Stimulated activated CD8-positive, alpha-beta memory T cell treated with anti-CD3 and anti-CD28 coated beads, Interleukin-15, amount 100 ng/mL, for 4 hours (primary cell): Measurements from ENCODE around the gene AP3M1.
"Not testable (repeated sequence)": the region's sequence is repeated elsewhere in the genome, so short reads cannot be mapped to it uniquely, and the experiment has no call there.

Experiments
- DNase-seq, 2 donors: peaks; one replicate each; pipeline ENCODE4 v3.0.0-alpha.2; 2020; ENCODE audit warnings: low read depth in 2 of 2

AP3M1 gene

GRCh38 chr10:74163319-74164068, 12.9 kb upstream of the AP3M1 start:
- DNase-seq, result no peak

GRCh38 chr10:74160013-74160412, 9.4 kb upstream of the AP3M1 start:
- DNase-seq, result no peak

GRCh38 chr10:74156919-74157289, 6.3 kb upstream of the AP3M1 start:
- no peak for DNase-seq

GRCh38 chr10:74153676-74154075, 3.0 kb upstream of the AP3M1 start:
- DNase-seq, result no peak

GRCh38 chr10:74153123-74153522, 2.5 kb upstream of the AP3M1 start:
- DNase-seq, result no peak

- no peak for DNase-seq
These were observed 1.5 kb upstream of the AP3M1 start for GRCh38 chr10:74151879-74152722.

GRCh38 chr10:74150990-74151878, 606 bp upstream of the AP3M1 start, which contains the start of gene ADK:
Gene ADK, plus strand, starts transcription at chr10:74151221. Its CDS starts 58 bp downstream, at chr10:74151279.
- DNase-seq, result peak; percentile 99 to 100

- not testable (repeated sequence) for DNase-seq
These were observed 3.6 kb downstream of the AP3M1 start for GRCh38 chr10:74146980-74147379.

- DNase-seq, result no peak
These were observed 5.5 kb downstream of the AP3M1 start for GRCh38 chr10:74145133-74145532.

GRCh38 chr10:74140553-74140952, 10.1 kb downstream of the AP3M1 start:
- no peak for DNase-seq

- DNase-seq, result no peak
These were observed 10.6 kb downstream of the AP3M1 start for GRCh38 chr10:74139981-74140380.

- not testable (repeated sequence) for DNase-seq
These were observed 12.0 kb downstream of the AP3M1 start for GRCh38 chr10:74138596-74138995.

- DNase-seq, result no peak
These were observed 12.6 kb downstream of the AP3M1 start for GRCh38 chr10:74137992-74138391.

- DNase-seq, result no peak
These were observed 15.2 kb downstream of the AP3M1 start for GRCh38 chr10:74135452-74135851.

GRCh38 chr10:74133923-74134820, 16.5 kb downstream of the AP3M1 start:
- no peak for DNase-seq

GRCh38 chr10:74123081-74123480, 27.5 kb downstream of the AP3M1 start:
- DNase-seq, result no peak

- DNase-seq, result no peak
These were observed 28.6 kb downstream of the AP3M1 start for GRCh38 chr10:74122060-74122459.

- no peak for DNase-seq
These were observed 29.3 kb downstream of the AP3M1 start for GRCh38 chr10:74121368-74121767.

GRCh38 chr10:74120911-74121310, 29.7 kb downstream of the AP3M1 start:
- DNase-seq, result no peak

- no peak for DNase-seq
These were observed 31.8 kb downstream of the AP3M1 start for GRCh38 chr10:74118804-74119203.

- DNase-seq, result no peak
These were observed 32.9 kb downstream of the AP3M1 start for GRCh38 chr10:74117738-74118137.
